ENCODE data around the gene TSPAN3. TPM values are rescaled to one million over a fixed set of nuclear protein-coding genes. Genes with fewer than 3 reads are reported as not detected.

Gene TSPAN3
- total RNA-seq, 1 experiment from 2014 or later = 84.9 TPM

DNA sequence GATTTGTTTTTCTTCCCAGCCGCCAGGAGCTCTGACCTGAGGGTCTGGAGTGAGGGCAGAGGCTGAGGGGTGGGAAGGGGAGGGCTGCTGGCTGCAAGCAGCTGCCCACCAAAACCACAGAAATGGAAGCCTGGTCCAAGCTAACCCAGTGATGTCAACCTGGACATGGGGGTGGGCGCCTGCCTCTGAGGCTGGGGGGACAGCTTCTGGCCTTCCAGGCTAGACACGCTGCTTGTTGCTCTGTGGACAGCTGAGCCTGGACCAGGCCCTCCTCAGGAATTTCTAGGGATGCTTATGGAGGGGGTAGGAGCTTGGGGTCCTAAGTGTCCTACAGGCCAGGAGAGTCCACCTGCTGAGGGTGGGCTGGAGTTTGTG is 54.6 kb downstream of the TSPAN3 start:
- H3K9me3 Mint-ChIP-seq = no peaks in the 10 kb centered on the region
- DNase-seq (ENCODE audit: low spot score) = no peak
- no peaks in the 10 kb centered on the region for H3K4me1 Mint-ChIP-seq
- CTCF ChIA-PET = interaction anchor here (0.6 to 3.2 kb wide), 5 partner anchors 9 to 527 kb away, joined by 3 to 16 read pairs (median 7); no protein-coding TSS in a partner anchor
- no peak overlapping the region for H3K4me3 Mint-ChIP-seq
- H3K27ac Mint-ChIP-seq = no peak overlapping the region
- no peaks in the 10 kb centered on the region for H3K36me3 Mint-ChIP-seq
- H3K27me3 Mint-ChIP-seq (ENCODE audit: low read depth) = no peaks in the 10 kb centered on the region
- POLR2A ChIA-PET = interaction anchor here (0.5 kb wide), 1 partner anchor 32 kb away, joined by 5 read pairs; no protein-coding TSS in a partner anchor
- TF ChIP-seq HMGA2 (CRISPR knock-in tag; IDR thresholded peaks at IDR 0.05) (no peak), SMAD4 (CRISPR knock-in tag; IDR thresholded peaks at IDR 0.05) (no peak), NR3C1 (CRISPR knock-in tag; conservative IDR thresholded peaks at IDR 0.05; ENCODE audit: low read depth) (no peak), ZNF263 (CRISPR knock-in tag; IDR thresholded peaks at IDR 0.05; ENCODE audit: low read depth) (no peak)
- TF ChIP-seq, protein P1, sequence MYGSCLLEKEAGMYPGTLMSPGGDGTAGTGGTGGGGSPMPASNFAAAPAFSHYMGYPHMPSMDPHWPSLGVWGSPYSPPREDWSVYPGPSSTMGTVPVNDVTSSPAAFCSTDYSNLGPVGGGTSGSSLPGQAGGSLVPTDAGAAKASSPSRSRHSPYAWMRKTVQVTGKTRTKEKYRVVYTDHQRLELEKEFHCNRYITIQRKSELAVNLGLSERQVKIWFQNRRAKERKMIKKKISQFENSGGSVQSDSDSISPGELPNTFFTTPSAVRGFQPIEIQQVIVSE (CRISPR knock-in tag; IDR thresholded peaks at IDR 0.05; ENCODE audit: borderline replicate concordance) = no peak
- TF ChIP-seq, protein P2, sequence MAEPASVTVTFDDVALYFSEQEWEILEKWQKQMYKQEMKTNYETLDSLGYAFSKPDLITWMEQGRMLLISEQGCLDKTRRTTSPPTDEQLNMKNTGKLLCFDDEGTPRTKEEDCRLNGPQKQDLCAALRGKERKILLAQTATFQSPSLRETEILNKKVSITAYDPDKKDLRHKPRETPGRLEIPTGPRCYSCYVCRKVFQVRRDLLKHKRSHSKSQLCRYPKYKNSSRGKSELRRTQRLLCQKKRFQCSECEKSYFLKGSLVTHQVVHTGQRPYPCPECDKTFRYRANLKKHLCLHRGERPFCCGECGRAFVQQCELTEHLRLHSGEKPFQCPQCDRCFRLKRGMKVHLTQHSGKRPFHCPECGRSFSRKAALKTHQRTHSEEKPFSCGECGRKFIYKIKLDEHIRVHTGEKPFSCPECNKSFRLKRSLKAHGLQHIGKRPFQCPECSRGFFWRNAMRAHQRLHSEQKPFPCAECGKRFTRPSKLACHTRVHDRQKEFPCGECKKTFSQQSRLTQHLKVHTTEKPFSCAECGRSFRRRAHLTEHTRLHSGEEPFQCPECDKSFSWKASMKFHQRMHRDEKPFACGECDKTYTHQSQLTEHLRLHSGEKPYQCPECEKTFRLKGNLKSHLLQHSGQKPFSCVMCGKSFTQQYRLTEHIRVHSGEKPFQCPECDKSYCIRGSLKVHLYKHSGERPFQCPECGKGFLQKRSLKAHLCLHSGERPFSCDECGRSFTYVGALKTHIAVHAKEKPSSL (CRISPR knock-in tag; conservative IDR thresholded peaks at IDR 0.05) = no peak
- ATAC-seq = no peak

DNA sequence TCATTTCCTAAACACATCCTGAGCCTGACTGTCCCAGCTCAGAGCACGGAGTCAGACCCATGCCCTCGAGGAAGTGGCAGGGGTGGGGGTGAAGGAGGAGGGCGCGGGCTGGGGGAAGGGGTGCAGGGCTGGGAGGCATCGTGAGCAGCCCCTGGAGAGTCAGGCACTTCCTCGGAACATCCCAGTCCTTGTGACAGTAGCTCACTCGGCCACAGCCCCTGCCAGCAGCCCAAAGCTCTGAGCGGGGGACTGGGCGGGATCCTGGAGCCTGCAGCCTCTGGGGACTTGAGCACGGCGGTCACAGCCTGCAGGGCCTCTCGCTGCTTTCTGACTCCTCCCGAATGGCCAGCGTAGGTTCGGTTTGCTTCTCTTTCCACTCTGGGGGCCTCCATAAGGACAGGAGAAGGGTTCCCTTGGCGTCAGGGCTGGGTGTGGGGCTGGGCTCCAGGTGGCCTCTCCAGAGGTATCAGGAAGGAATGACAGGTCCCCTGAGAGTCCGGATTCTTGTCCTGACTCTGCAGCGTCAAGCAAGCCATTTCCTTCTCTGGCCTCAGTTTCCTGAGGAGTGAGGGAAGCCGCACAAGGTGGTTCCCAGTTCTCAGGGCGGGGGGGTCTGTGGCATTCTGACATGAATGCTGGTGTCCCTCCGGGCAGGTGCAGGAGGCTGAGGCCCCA is 55.1 kb downstream of the TSPAN3 start:
- DNase-seq (ENCODE audit: low spot score) (no peak), ATAC-seq (peak; percentile 31)
- Mint-ChIP-seq H3K4me3 (no peak overlapping the region), H3K27ac (no peak overlapping the region), H3K9me3 (no peaks in the 10 kb centered on the region), H3K27me3 (ENCODE audit: low read depth) (no peaks in the 10 kb centered on the region), H3K4me1 (no peaks in the 10 kb centered on the region), H3K36me3 (no peaks in the 10 kb centered on the region)
- CTCF ChIA-PET = interaction anchor here (0.6 to 3.2 kb wide), 5 partner anchors 9 to 528 kb away, joined by 3 to 16 read pairs (median 7); no protein-coding TSS in a partner anchor
- POLR2A ChIA-PET = no interaction called here
- TF ChIP-seq, protein P3, sequence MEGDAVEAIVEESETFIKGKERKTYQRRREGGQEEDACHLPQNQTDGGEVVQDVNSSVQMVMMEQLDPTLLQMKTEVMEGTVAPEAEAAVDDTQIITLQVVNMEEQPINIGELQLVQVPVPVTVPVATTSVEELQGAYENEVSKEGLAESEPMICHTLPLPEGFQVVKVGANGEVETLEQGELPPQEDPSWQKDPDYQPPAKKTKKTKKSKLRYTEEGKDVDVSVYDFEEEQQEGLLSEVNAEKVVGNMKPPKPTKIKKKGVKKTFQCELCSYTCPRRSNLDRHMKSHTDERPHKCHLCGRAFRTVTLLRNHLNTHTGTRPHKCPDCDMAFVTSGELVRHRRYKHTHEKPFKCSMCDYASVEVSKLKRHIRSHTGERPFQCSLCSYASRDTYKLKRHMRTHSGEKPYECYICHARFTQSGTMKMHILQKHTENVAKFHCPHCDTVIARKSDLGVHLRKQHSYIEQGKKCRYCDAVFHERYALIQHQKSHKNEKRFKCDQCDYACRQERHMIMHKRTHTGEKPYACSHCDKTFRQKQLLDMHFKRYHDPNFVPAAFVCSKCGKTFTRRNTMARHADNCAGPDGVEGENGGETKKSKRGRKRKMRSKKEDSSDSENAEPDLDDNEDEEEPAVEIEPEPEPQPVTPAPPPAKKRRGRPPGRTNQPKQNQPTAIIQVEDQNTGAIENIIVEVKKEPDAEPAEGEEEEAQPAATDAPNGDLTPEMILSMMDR (IDR thresholded peaks at IDR 0.05) = no peak
- no peak for TF ChIP-seq GABPB1 (CRISPR knock-in tag; IDR thresholded peaks at IDR 0.05)
- TF ChIP-seq, protein P4, sequence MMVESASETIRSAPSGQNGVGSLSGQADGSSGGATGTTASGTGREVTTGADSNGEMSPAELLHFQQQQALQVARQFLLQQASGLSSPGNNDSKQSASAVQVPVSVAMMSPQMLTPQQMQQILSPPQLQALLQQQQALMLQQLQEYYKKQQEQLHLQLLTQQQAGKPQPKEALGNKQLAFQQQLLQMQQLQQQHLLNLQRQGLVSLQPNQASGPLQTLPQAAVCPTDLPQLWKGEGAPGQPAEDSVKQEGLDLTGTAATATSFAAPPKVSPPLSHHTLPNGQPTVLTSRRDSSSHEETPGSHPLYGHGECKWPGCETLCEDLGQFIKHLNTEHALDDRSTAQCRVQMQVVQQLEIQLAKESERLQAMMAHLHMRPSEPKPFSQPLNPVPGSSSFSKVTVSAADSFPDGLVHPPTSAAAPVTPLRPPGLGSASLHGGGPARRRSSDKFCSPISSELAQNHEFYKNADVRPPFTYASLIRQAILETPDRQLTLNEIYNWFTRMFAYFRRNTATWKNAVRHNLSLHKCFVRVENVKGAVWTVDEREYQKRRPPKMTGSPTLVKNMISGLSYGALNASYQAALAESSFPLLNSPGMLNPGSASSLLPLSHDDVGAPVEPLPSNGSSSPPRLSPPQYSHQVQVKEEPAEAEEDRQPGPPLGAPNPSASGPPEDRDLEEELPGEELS (CRISPR knock-in tag; IDR thresholded peaks at IDR 0.05) = no peak
- TF ChIP-seq, protein P5, sequence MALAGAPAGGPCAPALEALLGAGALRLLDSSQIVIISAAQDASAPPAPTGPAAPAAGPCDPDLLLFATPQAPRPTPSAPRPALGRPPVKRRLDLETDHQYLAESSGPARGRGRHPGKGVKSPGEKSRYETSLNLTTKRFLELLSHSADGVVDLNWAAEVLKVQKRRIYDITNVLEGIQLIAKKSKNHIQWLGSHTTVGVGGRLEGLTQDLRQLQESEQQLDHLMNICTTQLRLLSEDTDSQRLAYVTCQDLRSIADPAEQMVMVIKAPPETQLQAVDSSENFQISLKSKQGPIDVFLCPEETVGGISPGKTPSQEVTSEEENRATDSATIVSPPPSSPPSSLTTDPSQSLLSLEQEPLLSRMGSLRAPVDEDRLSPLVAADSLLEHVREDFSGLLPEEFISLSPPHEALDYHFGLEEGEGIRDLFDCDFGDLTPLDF (CRISPR knock-in tag; IDR thresholded peaks at IDR 0.05) = no peak
- no peak for TF ChIP-seq MXD4 (CRISPR knock-in tag; IDR thresholded peaks at IDR 0.05; ENCODE audit: borderline replicate concordance)
- no peak for TF ChIP-seq ESRRA (CRISPR knock-in tag; IDR thresholded peaks at IDR 0.05; ENCODE audit: borderline replicate concordance)
- no peak for TF ChIP-seq NR3C1 (CRISPR knock-in tag; conservative IDR thresholded peaks at IDR 0.05; ENCODE audit: low read depth)
- no peak for TF ChIP-seq ZNF138 (CRISPR knock-in tag; conservative IDR thresholded peaks at IDR 0.05)
- TF ChIP-seq RELA (CRISPR knock-in tag; IDR thresholded peaks at IDR 0.05; ENCODE audit: borderline replicate concordance) = no peak
- no peak for TF ChIP-seq KAT7 (CRISPR knock-in tag; IDR thresholded peaks at IDR 0.05; ENCODE audit: borderline replicate concordance)
- TF ChIP-seq NFE2L1 (CRISPR knock-in tag; IDR thresholded peaks at IDR 0.05) = no peak
- TF ChIP-seq CREB1 (CRISPR knock-in tag; IDR thresholded peaks at IDR 0.05) = no peak
- TF ChIP-seq JUN (CRISPR knock-in tag; IDR thresholded peaks at IDR 0.05) = no peak
- TF ChIP-seq, protein P6, sequence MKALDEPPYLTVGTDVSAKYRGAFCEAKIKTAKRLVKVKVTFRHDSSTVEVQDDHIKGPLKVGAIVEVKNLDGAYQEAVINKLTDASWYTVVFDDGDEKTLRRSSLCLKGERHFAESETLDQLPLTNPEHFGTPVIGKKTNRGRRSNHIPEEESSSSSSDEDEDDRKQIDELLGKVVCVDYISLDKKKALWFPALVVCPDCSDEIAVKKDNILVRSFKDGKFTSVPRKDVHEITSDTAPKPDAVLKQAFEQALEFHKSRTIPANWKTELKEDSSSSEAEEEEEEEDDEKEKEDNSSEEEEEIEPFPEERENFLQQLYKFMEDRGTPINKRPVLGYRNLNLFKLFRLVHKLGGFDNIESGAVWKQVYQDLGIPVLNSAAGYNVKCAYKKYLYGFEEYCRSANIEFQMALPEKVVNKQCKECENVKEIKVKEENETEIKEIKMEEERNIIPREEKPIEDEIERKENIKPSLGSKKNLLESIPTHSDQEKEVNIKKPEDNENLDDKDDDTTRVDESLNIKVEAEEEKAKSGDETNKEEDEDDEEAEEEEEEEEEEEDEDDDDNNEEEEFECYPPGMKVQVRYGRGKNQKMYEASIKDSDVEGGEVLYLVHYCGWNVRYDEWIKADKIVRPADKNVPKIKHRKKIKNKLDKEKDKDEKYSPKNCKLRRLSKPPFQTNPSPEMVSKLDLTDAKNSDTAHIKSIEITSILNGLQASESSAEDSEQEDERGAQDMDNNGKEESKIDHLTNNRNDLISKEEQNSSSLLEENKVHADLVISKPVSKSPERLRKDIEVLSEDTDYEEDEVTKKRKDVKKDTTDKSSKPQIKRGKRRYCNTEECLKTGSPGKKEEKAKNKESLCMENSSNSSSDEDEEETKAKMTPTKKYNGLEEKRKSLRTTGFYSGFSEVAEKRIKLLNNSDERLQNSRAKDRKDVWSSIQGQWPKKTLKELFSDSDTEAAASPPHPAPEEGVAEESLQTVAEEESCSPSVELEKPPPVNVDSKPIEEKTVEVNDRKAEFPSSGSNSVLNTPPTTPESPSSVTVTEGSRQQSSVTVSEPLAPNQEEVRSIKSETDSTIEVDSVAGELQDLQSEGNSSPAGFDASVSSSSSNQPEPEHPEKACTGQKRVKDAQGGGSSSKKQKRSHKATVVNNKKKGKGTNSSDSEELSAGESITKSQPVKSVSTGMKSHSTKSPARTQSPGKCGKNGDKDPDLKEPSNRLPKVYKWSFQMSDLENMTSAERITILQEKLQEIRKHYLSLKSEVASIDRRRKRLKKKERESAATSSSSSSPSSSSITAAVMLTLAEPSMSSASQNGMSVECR (CRISPR knock-in tag; IDR thresholded peaks at IDR 0.05; ENCODE audit: borderline replicate concordance) = no peak
- no peak for TF ChIP-seq NR2C2 (CRISPR knock-in tag; IDR thresholded peaks at IDR 0.05)
- no peak for TF ChIP-seq MYBL2 (CRISPR knock-in tag; IDR thresholded peaks at IDR 0.05)

Data from WTC11 (cell line).